ENCODE measurements around the gene CTDP1.

GRCh38 chr18:79775441-79776221, 96.0 kb downstream of the CTDP1 start:
- no peak for TF ChIP-seq POLR2AphosphoS5 (IDR thresholded peaks at IDR 0.05; ENCODE audit: borderline replicate concordance, low read depth, low read length)
- no peak for TF ChIP-seq EZH2 (IDR thresholded peaks at IDR 0.05)
- TF ChIP-seq FOXP2 (optimal IDR thresholded peaks at IDR 0.05; ENCODE audit: control extremely low read depth, extremely low read length, insufficient read depth), result no peak
